A549 (cell line): ENCODE results near the gene SLC4A3. TPM values are rescaled to one million over a fixed set of nuclear protein-coding genes. Genes with fewer than 3 reads are reported as not detected.

Experiments
- ATAC-seq, 2 experiments: fragments of 200-7000 bp in 1 of 2; fragments of >200 bp in 1 of 2; cut with Nextera tagmentation in 1 of 2; cut with Tn5 transposase in 1 of 2; 3 replicates each; pipeline versions ENCODE4 v1.8.0 to v1.9.1; 2018 to 2020; ENCODE audit warnings: mild to moderate bottlenecking in 1 of 2, moderate library complexity in 1 of 2
- CTCF ChIA-PET: fragments of 300-600 bp; sonication (Branson Sonifier 250); formaldehyde crosslinking; extraction: SDS; loops from one replicate; lab custom pipeline; 2021; ENCODE audit warnings: antibody characterized with exemption, inconsistent platforms; lab: Yijun Ruan, JAX
- POLR2A ChIA-PET: fragments of 350-600 bp; formaldehyde crosslinking; extraction: SDS; loops from one replicate; lab custom pipeline; 2021; ENCODE audit warnings: antibody characterized with exemption, inconsistent platforms; lab: Yijun Ruan, JAX
- DNase-seq, 2 experiments: peaks; one replicate each; pipeline versions ENCODE4 v3.0.0 to v3.0.0-alpha.2; 2011 to 2016; ENCODE audit warnings: low read depth in 1 of 2, low spot score in 1 of 2
- FAIRE-seq: peaks from 2 replicates; lab custom pipeline; 2011; peaks lifted over from hg19 to GRCh38; lab: Jason Lieb, UNC
- H3K27ac ChIP-seq, 2 experiments: fragments of >200 bp; sonication (Bioruptor Twin); formaldehyde crosslinking; 3 replicates each; pipeline ENCODE4 v1.5.1; 2016 to 2017
- H3K4me1 ChIP-seq: fragments of >200 bp; sonication (Bioruptor Twin); formaldehyde crosslinking; 3 replicates; pipeline ENCODE4 v1.6.1; 2016
- H3K4me2 ChIP-seq: fragments of >200 bp; sonication (Bioruptor Twin); formaldehyde crosslinking; 3 replicates; pipeline ENCODE4 v1.6.1; 2016
- H3K4me3 ChIP-seq: fragments of >200 bp; sonication (Bioruptor Twin); formaldehyde crosslinking; 3 replicates; pipeline ENCODE4 v1.5.1; 2016
- H3K9me3 ChIP-seq: fragments of >200 bp; sonication (Bioruptor Twin); formaldehyde crosslinking; 3 replicates; pipeline ENCODE4 v1.6.1; 2016
- CEBPB ChIP-seq, 2 experiments: fragments of >200 bp in 1 of 2; sonication (Bioruptor Twin) in 1 of 2; formaldehyde crosslinking in 1 of 2; IDR thresholded peaks; 2 replicates each; pipeline ENCODE4 v1.6.1; 2012 to 2016
- CHD2 ChIP-seq: fragments of 150-350 bp; IDR thresholded peaks from 2 replicates; pipeline ENCODE4 v1.6.1; 2014; ENCODE audit warnings: low read length; ENCODE audit not compliant: partially characterized antibody
- E2F6 ChIP-seq: IDR thresholded peaks from 2 replicates; pipeline ENCODE4 v1.6.1; 2012; ENCODE audit warnings: low read depth, borderline replicate concordance
- EHF ChIP-seq: fragments of 250-450 bp; sonication (Bioruptor Pico); IDR thresholded peaks from 2 replicates; pipeline ENCODE4 v1.5.0; 2020; ENCODE audit warnings: mild to moderate bottlenecking
- ELK1 ChIP-seq: fragments of 150-350 bp; IDR thresholded peaks from 2 replicates; pipeline ENCODE4 v1.6.1; 2014; ENCODE audit warnings: low read depth, mild to moderate bottlenecking, low read length
- EP300 ChIP-seq, 2 experiments: fragments of >200 bp; sonication (Bioruptor Twin); formaldehyde crosslinking; IDR thresholded peaks; 2 replicates in 1 of 2; 3 replicates in 1 of 2; pipeline ENCODE4 v1.6.1; 2016 to 2017
- GATA3 ChIP-seq: IDR thresholded peaks from 2 replicates; pipeline ENCODE4 v1.6.1; 2012; ENCODE audit warnings: borderline replicate concordance
- HOXB5 ChIP-seq: fragments of 250-450 bp; sonication (Bioruptor Pico); IDR thresholded peaks from 2 replicates; pipeline ENCODE4 v1.5.0; 2020; ENCODE audit warnings: mild to moderate bottlenecking, moderate library complexity
- KDM1A ChIP-seq: fragments of 200-600 bp; sonication (generic); IDR thresholded peaks from 2 replicates; pipeline ENCODE4 v1.6.1; 2016; ENCODE audit warnings: low read depth, mild to moderate bottlenecking
- NFE2L2 ChIP-seq: fragments of 150-350 bp; conservative IDR thresholded peaks from 2 replicates; pipeline ENCODE4 v1.6.1; 2014; ENCODE audit warnings: low read length
- NPAS2 ChIP-seq: fragments of 250-450 bp; sonication (Bioruptor Pico); IDR thresholded peaks from 2 replicates; pipeline ENCODE4 v1.8.0; 2022; ENCODE audit warnings: mild to moderate bottlenecking, moderate library complexity, borderline replicate concordance
- NR3C1 ChIP-seq: fragments of >200 bp; sonication (Bioruptor Twin); formaldehyde crosslinking; IDR thresholded peaks from 3 replicates; pipeline ENCODE4 v1.6.1; 2017
- SMC3 ChIP-seq: fragments of >200 bp; sonication (Bioruptor Twin); formaldehyde crosslinking; IDR thresholded peaks from 3 replicates; pipeline ENCODE4 v1.6.1; 2018; ENCODE audit warnings: inconsistent platforms
- TFCP2L1 ChIP-seq: fragments of 250-450 bp; sonication (Bioruptor Pico); IDR thresholded peaks from 2 replicates; pipeline ENCODE4 v1.5.0; 2021; ENCODE audit warnings: mild to moderate bottlenecking
- TP53 ChIP-seq: fragments of 250-450 bp; sonication (Bioruptor Pico); IDR thresholded peaks from 2 replicates; pipeline ENCODE4 v1.5.0; 2021; ENCODE audit warnings: mild to moderate bottlenecking, moderate library complexity
- ZSCAN20 ChIP-seq: fragments of 250-450 bp; sonication (Bioruptor Pico); IDR thresholded peaks from 2 replicates; pipeline ENCODE4 v1.8.0; 2022; ENCODE audit warnings: mild to moderate bottlenecking, moderate library complexity
- WGBS: methylation state at CpG from one replicate; pipeline ENCODE4 v1.1.6; 2017; ENCODE audit errors: missing lambda C conversion rate; 5-methylcytosine and 5-hydroxymethylcytosine counted together
- polyA plus RNA-seq, 4 experiments: library from polyadenylated mRNA; depleted of rRNA in 3 of 4; stranded (reverse); fragments of >200 nt; fragmentation: RNase III in 1 of 4; extraction: RNeasy Plus Mini Kit Qiagen cat#74134 plus additional on column Dnase treatment in 1 of 4; gene quantifications; 2 replicates in 3 of 4; 3 replicates in 1 of 4; pipeline ENCODE4 v1.2.3, GENCODE V29; 2011 to 2017
- TF ChIP-seq, protein P1 (sequence below): fragments of 450-650 bp; IDR thresholded peaks from 2 replicates; pipeline ENCODE4 v1.6.1; 2014; ENCODE audit warnings: antibody characterized with exemption
- TF ChIP-seq, protein P2 (sequence below): fragments of >200 bp; sonication (Bioruptor Twin); formaldehyde crosslinking; IDR thresholded peaks from 2 replicates; pipeline ENCODE4 v1.6.1; 2016
- TF ChIP-seq, protein P3 (sequence below): fragments of 200-600 bp; sonication (generic); IDR thresholded peaks from 2 replicates; pipeline ENCODE4 v1.6.1; 2016; ENCODE audit warnings: antibody characterized with exemption, mild to moderate bottlenecking, moderate library complexity

Gene SLC4A3
- polyA plus RNA-seq, 2 of the 4 experiments (the other 2 are of a cell fraction), result 1.4 to 3.6 TPM

DNA sequence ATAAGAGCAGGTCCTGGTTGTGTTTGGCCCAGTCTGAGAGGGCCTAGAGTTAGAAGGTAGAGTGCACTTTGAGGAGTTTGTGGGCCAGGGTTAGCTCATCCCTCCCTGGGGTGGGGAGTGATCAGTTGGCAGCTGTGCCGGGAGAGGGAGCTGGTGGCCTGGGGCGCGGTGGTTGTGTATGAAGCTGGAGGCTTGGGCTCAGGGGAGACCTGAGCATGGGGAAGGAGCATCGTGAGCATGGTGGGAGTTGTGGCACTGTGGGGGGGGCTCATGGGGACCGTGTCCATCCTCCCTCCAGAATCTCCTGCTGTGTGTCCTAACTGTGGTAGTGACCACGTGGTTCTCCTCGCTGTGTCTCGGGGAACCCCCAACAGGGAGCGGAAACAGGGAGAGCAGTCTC, 16.1 kb upstream of the SLC4A3 start:
- CTCF ChIA-PET, result interaction anchor here (1.3 to 1.7 kb wide), 2 partner anchors 8 to 9 kb away, joined by 4 to 5 read pairs; no protein-coding TSS in a partner anchor
- DNase-seq, result no peak

GRCh38 chr2:219611866-219612576, 15.4 kb upstream of the SLC4A3 start:
- POLR2A ChIA-PET, result no interaction called here
- TF ChIP-seq NFE2L2 (no peak), TP53 (CRISPR knock-in tag) (no peak), SMC3 (no peak), CEBPB (IDR thresholded peaks at IDR 0.05) (no peak), ZSCAN20 (CRISPR knock-in tag) (no peak), CHD2 (no peak), TFCP2L1 (CRISPR knock-in tag) (no peak), NR3C1 (no peak), EHF (CRISPR knock-in tag) (no peak)
- TF ChIP-seq, protein P1, sequence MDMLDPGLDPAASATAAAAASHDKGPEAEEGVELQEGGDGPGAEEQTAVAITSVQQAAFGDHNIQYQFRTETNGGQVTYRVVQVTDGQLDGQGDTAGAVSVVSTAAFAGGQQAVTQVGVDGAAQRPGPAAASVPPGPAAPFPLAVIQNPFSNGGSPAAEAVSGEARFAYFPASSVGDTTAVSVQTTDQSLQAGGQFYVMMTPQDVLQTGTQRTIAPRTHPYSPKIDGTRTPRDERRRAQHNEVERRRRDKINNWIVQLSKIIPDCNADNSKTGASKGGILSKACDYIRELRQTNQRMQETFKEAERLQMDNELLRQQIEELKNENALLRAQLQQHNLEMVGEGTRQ, result no peak
- TF ChIP-seq, protein P2, sequence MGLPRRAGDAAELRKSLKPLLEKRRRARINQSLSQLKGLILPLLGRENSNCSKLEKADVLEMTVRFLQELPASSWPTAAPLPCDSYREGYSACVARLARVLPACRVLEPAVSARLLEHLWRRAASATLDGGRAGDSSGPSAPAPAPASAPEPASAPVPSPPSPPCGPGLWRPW, result no peak
- TF ChIP-seq, all 56 proteins: peak for 0
- 76% methylated on average over 12 of the region's 12 CpGs for WGBS
- FAIRE-seq (no peak), ATAC-seq (no peak), DNase-seq (no peak)
- H3K27ac ChIP-seq, result no peak overlapping the region
- H3K4me1 ChIP-seq, result no peaks in the 10 kb centered on the region
- H3K9me3 ChIP-seq, result no peaks in the 10 kb centered on the region
- CTCF ChIA-PET, result interaction anchor here (1.0 to 1.7 kb wide), 2 partner anchors 9 to 1962 kb away, joined by 3 to 5 read pairs; no protein-coding TSS in a partner anchor
- H3K4me3 ChIP-seq, result no peak overlapping the region
- H3K4me2 ChIP-seq, result no peak overlapping the region

More for the DNA sequence above, 16.1 kb upstream of the SLC4A3 start:
- ATAC-seq (no peak; a peak in 1 of 6 replicates), FAIRE-seq (no peak)
- no peaks in the 10 kb centered on the region for H3K9me3 ChIP-seq
- H3K4me3 ChIP-seq, result no peak overlapping the region
- H3K27ac ChIP-seq, result no peak overlapping the region
- TF ChIP-seq ZSCAN20 (CRISPR knock-in tag), result no peak
- no peak for TF ChIP-seq GATA3
- no peak for TF ChIP-seq EP300 (IDR thresholded peaks at IDR 0.05)
- TF ChIP-seq CHD2, result no peak
- no peak for TF ChIP-seq NPAS2 (CRISPR knock-in tag)
- TF ChIP-seq E2F6, result no peak
- TF ChIP-seq KDM1A, result no peak
- TF ChIP-seq ELK1, result no peak
- TF ChIP-seq, protein P3, sequence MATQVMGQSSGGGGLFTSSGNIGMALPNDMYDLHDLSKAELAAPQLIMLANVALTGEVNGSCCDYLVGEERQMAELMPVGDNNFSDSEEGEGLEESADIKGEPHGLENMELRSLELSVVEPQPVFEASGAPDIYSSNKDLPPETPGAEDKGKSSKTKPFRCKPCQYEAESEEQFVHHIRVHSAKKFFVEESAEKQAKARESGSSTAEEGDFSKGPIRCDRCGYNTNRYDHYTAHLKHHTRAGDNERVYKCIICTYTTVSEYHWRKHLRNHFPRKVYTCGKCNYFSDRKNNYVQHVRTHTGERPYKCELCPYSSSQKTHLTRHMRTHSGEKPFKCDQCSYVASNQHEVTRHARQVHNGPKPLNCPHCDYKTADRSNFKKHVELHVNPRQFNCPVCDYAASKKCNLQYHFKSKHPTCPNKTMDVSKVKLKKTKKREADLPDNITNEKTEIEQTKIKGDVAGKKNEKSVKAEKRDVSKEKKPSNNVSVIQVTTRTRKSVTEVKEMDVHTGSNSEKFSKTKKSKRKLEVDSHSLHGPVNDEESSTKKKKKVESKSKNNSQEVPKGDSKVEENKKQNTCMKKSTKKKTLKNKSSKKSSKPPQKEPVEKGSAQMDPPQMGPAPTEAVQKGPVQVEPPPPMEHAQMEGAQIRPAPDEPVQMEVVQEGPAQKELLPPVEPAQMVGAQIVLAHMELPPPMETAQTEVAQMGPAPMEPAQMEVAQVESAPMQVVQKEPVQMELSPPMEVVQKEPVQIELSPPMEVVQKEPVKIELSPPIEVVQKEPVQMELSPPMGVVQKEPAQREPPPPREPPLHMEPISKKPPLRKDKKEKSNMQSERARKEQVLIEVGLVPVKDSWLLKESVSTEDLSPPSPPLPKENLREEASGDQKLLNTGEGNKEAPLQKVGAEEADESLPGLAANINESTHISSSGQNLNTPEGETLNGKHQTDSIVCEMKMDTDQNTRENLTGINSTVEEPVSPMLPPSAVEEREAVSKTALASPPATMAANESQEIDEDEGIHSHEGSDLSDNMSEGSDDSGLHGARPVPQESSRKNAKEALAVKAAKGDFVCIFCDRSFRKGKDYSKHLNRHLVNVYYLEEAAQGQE, result no peak
- TF ChIP-seq TP53 (CRISPR knock-in tag), result no peak
- no peak for TF ChIP-seq HOXB5 (CRISPR knock-in tag)
- no peak overlapping the region for H3K4me2 ChIP-seq
- H3K4me1 ChIP-seq, result no peaks in the 10 kb centered on the region
- 91% methylated on average over 7 of the region's 9 CpGs for WGBS
- POLR2A ChIA-PET, result no interaction called here
